HG02870 (cell line): ENCODE results near the gene DYNC1LI1.

Experiments
- ATAC-seq: cut with Tn5 transposase; IDR thresholded peaks from one replicate; pipeline ENCODE4 v1.9.1; 2021; ENCODE audit warnings: mild to moderate bottlenecking, moderate library complexity; ENCODE audit not compliant: unreplicated experiment

DYNC1LI1 gene

GRCh38 chr3:32493437-32494414 is 76.9 kb downstream of the DYNC1LI1 start:
- peak; percentile 81 for ATAC-seq

- ATAC-seq: no peak
Measured at GRCh38 chr3:32492684-32493436, 77.8 kb downstream of the DYNC1LI1 start.

GRCh38 chr3:32488474-32489008 is 82.1 kb downstream of the DYNC1LI1 start:
- no peak for ATAC-seq

GRCh38 chr3:32487781-32488473 is 82.7 kb downstream of the DYNC1LI1 start:
- no peak for ATAC-seq

GRCh38 chr3:32484436-32484835 is 86.2 kb downstream of the DYNC1LI1 start:
- no peak for ATAC-seq

- ATAC-seq: no peak
Measured at GRCh38 chr3:32483772-32484171, 86.9 kb downstream of the DYNC1LI1 start.

- no peak for ATAC-seq
Measured at GRCh38 chr3:32482693-32483092, 88.0 kb downstream of the DYNC1LI1 start.

GRCh38 chr3:32481791-32482631 is 88.6 kb downstream of the DYNC1LI1 start:
- ATAC-seq: no peak

- ATAC-seq: no peak
Measured at GRCh38 chr3:32480604-32481003, 90.1 kb downstream of the DYNC1LI1 start.
